NCI-H146 treated with DMSO at 0.1 percent for 48 hours (cell line): ENCODE measurements around the gene BACH1.

Experiments used
- DNase-seq: peaks from one replicate; lab custom pipeline; 2025; ENCODE audit not compliant: unreplicated experiment; lab: John Stamatoyannopoulos, UW

The BACH1 gene

GRCh38 chr21:29313662-29314408 is 15.1 kb downstream of the BACH1 start:
- no peak for DNase-seq

GRCh38 chr21:29315131-29315749 is 16.5 kb downstream of the BACH1 start:
- DNase-seq, result no peak

- no peak for DNase-seq
Observed at GRCh38 chr21:29316029-29316742, 17.5 kb downstream of the BACH1 start.

GRCh38 chr21:29316806-29317205 is 18.1 kb downstream of the BACH1 start:
- DNase-seq, result no peak

GRCh38 chr21:29318354-29318753 is 19.6 kb downstream of the BACH1 start:
- DNase-seq, result no peak

- no peak for DNase-seq
Observed at GRCh38 chr21:29320031-29320430, 21.3 kb downstream of the BACH1 start.

- no peak for DNase-seq
Observed at GRCh38 chr21:29321217-29321616, 22.5 kb downstream of the BACH1 start.

- no peak for DNase-seq
Observed at GRCh38 chr21:29321932-29322928, 23.5 kb downstream of the BACH1 start.

- DNase-seq, result no peak
Observed at GRCh38 chr21:29323189-29323588, 24.5 kb downstream of the BACH1 start.

- DNase-seq, result no peak
Observed at GRCh38 chr21:29326914-29327554, 28.3 kb downstream of the BACH1 start.

GRCh38 chr21:29329406-29329805 is 30.7 kb downstream of the BACH1 start:
- DNase-seq, result no peak

GRCh38 chr21:29330797-29331196 is 32.1 kb downstream of the BACH1 start:
- DNase-seq, result no peak

GRCh38 chr21:29332461-29333362 is 34.0 kb downstream of the BACH1 start:
- no peak for DNase-seq

- no peak for DNase-seq
Observed at GRCh38 chr21:29333406-29333805, 34.7 kb downstream of the BACH1 start.

GRCh38 chr21:29334717-29335428 is 36.2 kb downstream of the BACH1 start:
- DNase-seq, result no peak

GRCh38 chr21:29335720-29336119 is 37.0 kb downstream of the BACH1 start:
- DNase-seq, result no peak

GRCh38 chr21:29338256-29338655 is 39.5 kb downstream of the BACH1 start:
- no peak for DNase-seq

- no peak for DNase-seq
Observed at GRCh38 chr21:29340228-29340627, 41.5 kb downstream of the BACH1 start.
